Upper lobe of left lung (tissue), 4 donors: Measurements from ENCODE around the gene FZD7.

Experiments used
- CTCF ChIP-seq, 6 experiments: fragments of 450-650 bp in 4 of 6; fragments of 200-600 bp in 2 of 6; sonication (generic) in 2 of 6; IDR thresholded peaks; one replicate each; pipeline ENCODE4 v1.5.1; 2016 to 2019; ENCODE audit warnings: antibody characterized with exemption in 6 of 6
- POLR2AphosphoS5 ChIP-seq, 2 donors: sonication (generic); formaldehyde crosslinking; IDR thresholded peaks; one replicate each; pipeline ENCODE4 v1.5.1; 2017; ENCODE audit warnings: antibody characterized with exemption in 2 of 2

DNA sequence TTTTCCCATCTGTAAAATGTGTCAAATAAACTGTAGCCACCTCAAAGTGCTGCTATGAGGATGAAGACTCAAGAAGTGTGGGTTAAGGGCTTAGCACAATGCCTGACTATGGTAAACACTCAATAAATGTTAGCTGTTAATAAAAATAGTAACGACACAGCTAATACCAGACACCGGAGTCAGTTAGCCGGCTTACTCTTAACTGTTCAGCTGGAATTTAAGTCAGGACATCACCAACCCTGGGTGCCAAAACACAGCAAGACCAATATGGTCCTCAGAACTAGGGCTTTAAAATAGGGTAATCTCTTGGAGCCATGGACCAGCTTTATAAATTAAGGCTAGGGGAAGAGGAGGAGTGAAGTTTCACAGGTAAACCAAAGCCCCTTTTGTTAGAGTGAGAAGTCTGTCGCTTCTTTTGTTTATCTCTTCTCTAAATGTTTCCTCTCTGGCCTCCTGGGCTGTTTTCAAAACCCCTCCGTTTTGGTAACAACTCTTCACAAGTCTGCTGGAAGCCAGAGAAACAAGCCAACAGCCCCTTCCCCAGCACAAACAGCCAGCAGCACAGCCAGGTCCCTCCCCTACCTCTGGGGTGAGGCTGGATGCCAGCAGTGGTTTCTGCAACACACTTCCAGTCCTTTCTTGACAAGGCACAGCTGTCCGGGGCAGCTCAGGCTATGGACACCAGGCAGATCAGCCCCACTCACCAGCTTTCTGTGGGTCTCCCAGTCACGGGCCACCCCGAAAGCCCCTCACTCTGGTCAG is 13.8 kb upstream of the FZD7 start:
- TF ChIP-seq POLR2AphosphoS5 (IDR thresholded peaks at IDR 0.05) (no peak), CTCF (IDR thresholded peaks at IDR 0.05) (no peak)
